Ramos (cell line): Measurements from ENCODE around the gene RBFOX2.
"Not testable (repeated sequence)": the region's sequence is repeated elsewhere in the genome, so short reads cannot be mapped to it uniquely, and the experiment has no call there.

ENCODE experiments used
- in situ Hi-C: fragments of 300-500 bp; cut with MboI; formaldehyde crosslinking; loops from one replicate; pipeline ENCODE4 v1.14.3; 2022; ENCODE audit warnings: low sequenced_read_pairs; ENCODE audit not compliant: unreplicated experiment

The RBFOX2 gene

GRCh38 chr22:36048911-36049677 is 20.5 kb upstream of the RBFOX2 start:
- in situ Hi-C loops = no loop called here

- in situ Hi-C loops = not testable (repeated sequence)
These were observed 15.9 kb upstream of the RBFOX2 start for GRCh38 chr22:36044517-36044916.

GRCh38 chr22:36042240-36042639 is 13.6 kb upstream of the RBFOX2 start:
- in situ Hi-C loops = no loop called here

- in situ Hi-C loops = no loop called here
These were observed 10.5 kb upstream of the RBFOX2 start for GRCh38 chr22:36039125-36039524.

- in situ Hi-C loops = no loop called here
These were observed 8.6 kb upstream of the RBFOX2 start for GRCh38 chr22:36037102-36037758.

- in situ Hi-C loops = no loop called here
These were observed 7.6 kb upstream of the RBFOX2 start for GRCh38 chr22:36036167-36036624.

GRCh38 chr22:36032611-36033010 is 4.0 kb upstream of the RBFOX2 start:
- in situ Hi-C loops = no loop called here

- in situ Hi-C loops = no loop called here
These were observed 757 bp upstream of the RBFOX2 start for GRCh38 chr22:36029406-36029755.

GRCh38 chr22:36027935-36028645 is 534 bp downstream of the RBFOX2 start:
- in situ Hi-C loops = no loop called here

- in situ Hi-C loops = no loop called here
These were observed 1.1 kb downstream of the RBFOX2 start for GRCh38 chr22:36027579-36027934.

GRCh38 chr22:36026741-36027140 is 1.9 kb downstream of the RBFOX2 start:
- in situ Hi-C loops = no loop called here

- in situ Hi-C loops = no loop called here
These were observed 5.9 kb downstream of the RBFOX2 start for GRCh38 chr22:36022697-36023096.

- in situ Hi-C loops = no loop called here
These were observed 6.5 kb downstream of the RBFOX2 start for GRCh38 chr22:36022162-36022561.

- in situ Hi-C loops = no loop called here
These were observed 6.9 kb downstream of the RBFOX2 start for GRCh38 chr22:36021606-36022153.

- in situ Hi-C loops = not testable (repeated sequence)
These were observed 7.8 kb downstream of the RBFOX2 start for GRCh38 chr22:36020865-36021264.

- in situ Hi-C loops = no loop called here
These were observed 11.0 kb downstream of the RBFOX2 start for GRCh38 chr22:36017651-36018091.

GRCh38 chr22:36016684-36017083 is 11.9 kb downstream of the RBFOX2 start:
- in situ Hi-C loops = no loop called here

- in situ Hi-C loops = no loop called here
These were observed 12.7 kb downstream of the RBFOX2 start for GRCh38 chr22:36015811-36016529.

- in situ Hi-C loops = no loop called here
These were observed 13.3 kb downstream of the RBFOX2 start for GRCh38 chr22:36015155-36015810.

GRCh38 chr22:36014546-36015074 is 14.0 kb downstream of the RBFOX2 start:
- in situ Hi-C loops = no loop called here
